Activated gamma-delta T cell treated with anti-CD3 and anti-CD28 coated beads, Interleukin-2, amount 50 U/mL, for 16 hours (primary cell): ENCODE data around the gene GRM7.

Experiments used
- DNase-seq: peaks from one replicate; pipeline ENCODE4 v3.0.0-alpha.2; 2020; ENCODE audit warnings: low read depth

Gene GRM7

GRCh38 chr3:7504886-7505775 is 644.2 kb downstream of the GRM7 start:
- DNase-seq = no peak

DNA sequence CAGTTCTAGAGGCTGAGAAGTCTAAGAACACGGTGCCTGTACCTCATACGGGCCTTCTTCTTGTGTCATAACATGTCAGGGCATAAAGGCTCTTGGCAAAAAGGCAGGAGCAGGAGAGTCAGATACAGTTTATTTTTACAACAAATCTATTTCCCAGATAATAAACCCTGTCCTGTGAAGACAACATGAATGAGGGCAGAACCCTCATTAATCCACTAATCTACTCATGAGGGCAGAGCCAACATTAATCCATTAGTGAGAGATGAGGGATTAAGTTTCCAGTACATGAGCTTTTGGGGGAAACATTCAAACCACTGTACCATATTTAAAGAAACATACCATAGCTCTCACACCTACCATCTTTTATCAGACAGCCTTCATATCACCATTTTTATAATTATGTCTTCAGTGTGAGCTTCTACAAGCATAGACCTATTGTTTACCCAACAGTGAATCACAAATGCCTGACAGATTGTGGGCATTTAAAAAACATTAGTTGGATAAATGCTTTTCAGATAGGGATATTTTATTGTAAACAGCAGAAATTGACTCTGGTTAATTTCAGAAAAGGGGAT is 645.8 kb downstream of the GRM7 start:
- no peak for DNase-seq

GRCh38 chr3:7508821-7509220 is 647.9 kb downstream of the GRM7 start:
- no peak for DNase-seq

GRCh38 chr3:7512048-7512447 is 651.1 kb downstream of the GRM7 start:
- DNase-seq = no peak

GRCh38 chr3:7518026-7518425 is 657.1 kb downstream of the GRM7 start:
- no peak for DNase-seq

- no peak for DNase-seq
Observed at GRCh38 chr3:7518456-7518855, 657.5 kb downstream of the GRM7 start.

DNA sequence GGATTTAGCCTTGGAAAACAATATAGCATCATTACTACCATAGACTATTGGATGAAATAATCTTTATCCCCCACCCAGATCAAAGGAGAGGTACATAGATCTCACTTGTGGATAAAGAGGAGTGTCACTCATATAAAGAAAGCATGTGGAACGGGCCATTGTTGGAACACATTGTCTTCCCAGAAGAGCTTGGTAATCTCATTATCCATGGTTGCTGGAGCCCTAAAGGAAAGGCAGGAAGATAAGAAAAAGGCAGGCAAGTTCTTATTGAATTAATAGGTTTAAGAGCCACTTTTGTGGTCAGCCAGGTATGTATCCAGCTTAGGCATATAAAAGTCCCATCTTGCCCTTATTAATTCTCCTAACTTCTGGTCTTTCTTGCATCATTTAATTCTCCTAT is 659.1 kb downstream of the GRM7 start:
- no peak for DNase-seq

- DNase-seq = no peak
Observed at GRCh38 chr3:7520593-7520992, 659.7 kb downstream of the GRM7 start.

GRCh38 chr3:7536510-7536909 is 675.6 kb downstream of the GRM7 start:
- no peak for DNase-seq

- DNase-seq = no peak
Observed at GRCh38 chr3:7536921-7537320, 676.0 kb downstream of the GRM7 start.

DNA sequence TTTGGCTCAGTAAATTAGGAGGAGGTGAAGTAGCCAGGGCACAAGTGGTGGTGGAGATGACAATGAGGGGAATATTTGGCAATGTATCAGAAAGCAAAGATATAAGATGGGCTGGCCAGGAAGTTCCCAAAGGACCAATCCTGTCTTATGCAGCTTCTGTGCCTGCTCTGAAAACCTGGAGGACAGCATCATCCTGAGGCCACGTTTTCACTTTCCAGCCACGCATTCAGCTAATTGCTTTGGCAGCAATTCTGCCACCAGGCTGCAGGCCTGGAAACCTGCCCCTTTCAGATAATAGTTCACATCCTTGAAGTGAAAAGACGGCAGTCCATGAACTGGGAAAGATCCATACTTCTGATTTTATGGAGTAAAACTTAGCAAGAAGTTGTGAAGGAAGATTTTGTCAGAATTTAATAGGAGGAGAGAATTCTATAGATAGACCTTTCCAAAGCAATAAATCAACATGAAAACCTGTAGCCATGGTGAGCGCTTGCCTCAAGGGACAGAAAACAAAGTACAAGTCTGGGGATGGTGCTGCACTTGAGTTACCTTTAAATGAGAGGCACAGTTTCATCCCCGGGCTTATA is 682.5 kb downstream of the GRM7 start:
- DNase-seq = no peak

GRCh38 chr3:7545334-7545733 is 684.4 kb downstream of the GRM7 start:
- no peak for DNase-seq

- no peak for DNase-seq
Observed at GRCh38 chr3:7546253-7546652, 685.3 kb downstream of the GRM7 start.

GRCh38 chr3:7547826-7548225 is 686.9 kb downstream of the GRM7 start:
- DNase-seq = no peak

GRCh38 chr3:7562892-7563291 is 702.0 kb downstream of the GRM7 start:
- DNase-seq = no peak

- DNase-seq = no peak
Observed at GRCh38 chr3:7565574-7565973, 704.7 kb downstream of the GRM7 start.

DNA sequence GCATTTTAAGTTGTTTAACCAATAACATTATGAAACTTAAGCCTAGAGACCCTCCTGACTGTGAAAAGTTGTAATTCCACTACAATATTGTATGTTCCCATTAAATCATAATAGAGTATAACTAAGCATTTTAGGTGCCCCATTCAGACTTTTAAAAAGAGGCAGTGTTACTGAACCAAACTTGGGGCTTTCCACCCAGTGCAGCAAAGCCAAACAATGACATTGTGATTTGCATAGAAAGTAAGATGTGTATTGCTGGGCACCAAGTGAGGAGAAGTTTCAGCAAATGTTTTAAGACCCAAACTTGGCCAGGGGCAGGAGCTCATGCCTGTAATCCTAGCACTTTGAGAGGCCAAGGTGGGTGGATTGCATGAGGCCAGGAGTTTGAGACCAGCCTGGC is 706.2 kb downstream of the GRM7 start:
- no peak for DNase-seq

DNA sequence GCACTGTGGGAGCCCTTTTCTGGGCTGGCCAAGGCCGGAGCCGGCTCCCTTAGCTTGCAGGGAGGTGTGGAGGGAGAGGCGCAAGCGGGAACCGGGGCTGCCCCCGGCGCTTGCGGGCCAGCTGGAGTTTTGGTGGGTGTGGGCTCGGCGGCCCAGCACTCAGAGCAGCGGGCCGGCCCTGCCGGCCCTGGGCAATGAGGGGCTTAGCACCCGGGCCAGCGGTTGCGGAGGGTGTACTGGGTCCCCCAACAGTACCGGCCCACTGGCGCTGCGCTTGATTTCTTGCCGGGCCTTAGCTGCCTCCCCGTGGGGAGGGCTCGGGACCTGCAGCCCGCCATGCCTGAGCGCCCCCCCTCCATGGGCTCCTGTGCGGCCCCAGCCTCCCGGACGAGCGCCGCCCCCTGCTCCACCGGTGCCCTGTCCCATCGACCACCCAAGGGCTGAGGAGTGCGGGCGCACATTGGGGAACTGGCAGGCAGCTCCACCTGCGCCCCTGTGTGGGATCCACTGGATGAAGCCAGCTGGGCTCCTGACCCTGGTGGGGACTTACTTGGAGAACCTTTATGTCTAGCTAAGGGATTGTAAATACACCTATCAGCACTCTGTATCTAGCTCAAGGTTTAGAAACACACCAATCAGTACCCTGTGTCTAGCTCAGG is 707.7 kb downstream of the GRM7 start:
- DNase-seq = no peak

GRCh38 chr3:7573330-7573729 is 712.4 kb downstream of the GRM7 start:
- no peak for DNase-seq

DNA sequence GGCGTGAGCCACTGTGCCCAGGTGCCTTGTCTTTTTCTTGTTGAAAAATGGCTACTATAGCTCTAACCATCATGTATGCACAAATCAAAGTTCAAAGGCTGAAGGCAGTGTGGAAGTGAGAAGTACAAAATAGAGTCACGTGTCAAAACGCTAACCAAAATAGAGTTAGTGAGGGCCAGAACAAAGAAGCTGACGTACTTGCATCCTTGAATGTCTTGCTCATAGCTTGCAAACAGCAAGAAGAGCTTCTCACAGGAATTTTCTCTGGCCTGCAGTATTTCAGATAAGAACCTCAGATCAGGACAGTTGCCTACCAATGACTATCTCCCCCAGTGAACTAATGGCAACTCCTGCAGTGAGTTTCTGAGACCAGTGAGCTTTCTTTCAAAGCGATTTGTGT is 713.5 kb downstream of the GRM7 start:
- no peak for DNase-seq

GRCh38 chr3:7576071-7576470 is 715.2 kb downstream of the GRM7 start:
- no peak for DNase-seq

DNA sequence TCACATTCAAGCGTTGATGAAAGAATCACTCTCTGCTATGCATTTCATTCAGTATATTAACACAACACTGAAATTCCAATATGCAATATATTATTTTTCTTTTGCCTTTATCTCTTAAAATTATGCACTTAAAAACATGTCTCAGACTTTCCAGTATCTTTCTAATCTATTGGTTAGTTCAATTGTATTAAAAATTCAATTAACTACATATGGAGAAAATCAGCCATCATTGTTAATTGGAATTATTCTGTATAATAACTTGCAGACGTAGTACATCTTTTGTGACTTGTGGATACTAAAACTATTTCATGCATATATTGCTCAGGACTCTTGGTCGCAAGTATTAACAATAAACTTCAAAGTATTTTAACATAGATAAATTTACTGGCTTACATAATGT is 715.6 kb downstream of the GRM7 start:
- no peak for DNase-seq

DNA sequence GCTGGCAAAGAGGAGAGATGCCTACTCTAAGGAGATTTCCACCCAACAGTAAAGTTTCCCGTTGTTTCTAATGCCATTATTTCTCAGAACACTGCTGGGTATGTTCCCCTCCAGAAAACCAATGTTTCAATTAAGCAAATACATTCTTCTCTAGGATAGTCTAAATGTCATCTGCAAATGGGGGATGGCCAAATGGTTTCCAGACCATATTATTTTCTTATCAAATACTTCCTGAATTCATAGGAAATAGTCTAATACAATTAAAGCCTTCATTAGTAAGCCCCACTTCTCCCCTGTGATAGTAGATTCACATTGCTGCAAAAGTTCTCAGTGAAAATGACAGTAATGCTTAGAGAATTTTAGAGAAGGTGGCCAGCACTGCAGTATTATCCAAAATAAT is 716.6 kb downstream of the GRM7 start:
- no peak for DNase-seq
